Stimulated activated naive CD4-positive, alpha-beta T cell treated with Interleukin-2 at 50 U/mL for 16 hours (primary cell): Measurements from ENCODE around the gene TMEM82.

Experiments used
- DNase-seq: peaks from one replicate; lab custom pipeline; 2025; lab: John Stamatoyannopoulos, UW

TMEM82 gene

DNA sequence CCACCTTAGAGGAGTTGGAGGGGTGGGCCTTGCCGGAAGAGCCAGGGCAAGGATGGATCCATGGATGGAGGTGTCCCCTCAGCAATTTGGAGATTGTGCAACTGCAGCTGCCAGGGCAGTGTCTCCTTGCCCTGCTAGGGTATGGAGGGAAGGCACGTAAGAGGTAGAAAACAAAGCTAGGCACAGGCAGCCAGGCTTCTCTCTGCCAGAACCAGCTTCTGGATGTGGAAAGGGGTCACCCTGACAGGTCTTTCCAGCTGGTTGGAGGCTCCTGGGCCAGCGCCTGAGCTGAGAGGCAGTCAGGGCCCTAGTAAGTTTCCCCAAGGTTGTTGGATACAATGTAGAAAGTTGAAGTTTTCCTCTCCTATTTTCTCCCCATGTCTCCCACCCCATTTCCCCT is 21.4 kb upstream of the TMEM82 start:
- DNase-seq = no peak

GRCh38 chr1:15722411-15722810 is 19.9 kb upstream of the TMEM82 start:
- DNase-seq = no peak

DNA sequence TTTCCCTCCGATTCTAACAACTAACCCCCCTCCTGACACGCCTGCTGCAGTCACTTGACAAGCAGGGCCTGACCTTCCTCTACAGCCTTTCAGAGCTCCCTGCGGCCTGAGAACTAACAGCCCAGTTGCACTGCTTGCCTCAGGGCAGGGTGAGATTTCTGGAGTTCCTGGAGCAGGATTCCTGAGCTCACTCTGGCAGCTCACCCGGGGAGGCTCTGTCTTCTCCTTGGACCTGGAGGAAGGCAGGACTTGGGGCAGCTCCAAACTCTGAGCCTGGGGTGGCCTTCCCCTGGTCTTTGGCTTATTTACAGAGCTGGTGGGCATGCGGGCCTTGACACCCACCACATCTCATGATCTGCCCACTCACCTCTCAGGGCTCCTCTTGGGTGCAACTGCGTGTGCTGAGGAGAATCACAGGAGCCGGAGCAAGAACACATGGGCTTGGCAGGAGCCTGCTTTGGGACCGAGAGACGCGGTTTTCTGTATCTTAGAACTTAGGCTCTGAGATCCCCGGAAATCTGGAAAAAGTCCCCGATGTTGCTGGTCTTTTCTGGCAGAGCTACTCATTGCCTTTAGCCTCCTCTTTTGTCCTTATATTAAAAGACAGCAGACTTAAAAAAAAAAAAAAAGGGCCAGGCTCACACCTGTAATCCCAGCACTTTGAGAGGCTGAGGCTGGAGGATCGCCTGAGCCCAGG is 19.3 kb upstream of the TMEM82 start:
- no peak for DNase-seq

DNA sequence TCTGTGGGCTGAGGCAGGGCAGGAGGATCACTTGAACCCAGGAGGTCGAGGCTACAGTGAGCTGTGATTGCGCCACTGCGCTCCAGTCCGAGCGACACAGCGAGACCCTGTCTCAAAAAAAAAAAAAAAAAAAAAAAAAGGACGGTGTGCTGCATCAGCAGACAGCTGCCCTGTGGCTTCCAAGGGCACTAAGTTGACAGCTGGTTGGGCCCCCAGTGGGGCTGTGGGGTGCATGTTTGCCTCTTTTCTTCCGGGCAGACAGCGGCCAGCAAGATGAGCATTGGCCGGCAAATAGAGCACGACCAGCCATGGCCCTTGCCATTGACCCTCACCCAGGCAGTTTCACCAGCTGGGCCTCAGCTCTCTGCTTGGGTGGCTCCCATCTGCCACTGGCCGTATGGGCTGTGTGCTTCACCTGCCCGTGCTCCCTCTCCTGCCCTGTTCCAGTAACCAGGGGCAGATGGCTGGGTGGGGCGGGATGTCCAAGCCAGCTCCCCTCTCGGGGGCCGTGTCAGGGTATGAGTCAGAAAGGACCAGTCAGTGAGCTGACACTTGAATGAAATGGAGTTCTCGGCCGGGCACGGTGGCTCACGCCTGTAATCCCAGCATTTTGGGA is 18.6 kb upstream of the TMEM82 start:
- no peak for DNase-seq

GRCh38 chr1:15724949-15725880 is 17.1 kb upstream of the TMEM82 start:
- DNase-seq = no peak

GRCh38 chr1:15726508-15726907 is 15.8 kb upstream of the TMEM82 start:
- no peak for DNase-seq

DNA sequence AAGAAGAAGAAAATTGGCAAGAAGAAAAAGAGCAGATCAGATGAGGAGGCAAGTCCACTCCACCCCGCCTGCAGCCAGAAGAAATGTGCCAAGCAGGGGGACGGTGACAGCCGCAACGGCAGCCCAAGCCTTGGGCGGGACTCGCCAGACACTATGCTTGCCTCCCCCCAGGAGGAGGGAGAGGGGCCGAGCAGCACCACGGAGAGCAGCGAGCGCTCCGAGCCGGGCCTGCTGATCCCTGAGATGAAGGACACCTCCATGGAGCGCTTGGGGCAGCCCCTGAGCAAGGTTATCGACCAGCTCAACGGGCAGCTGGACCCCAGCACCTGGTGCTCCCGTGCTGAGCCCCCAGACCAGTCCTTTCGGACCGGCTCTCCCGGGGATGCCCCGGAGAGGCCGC is 15.3 kb upstream of the TMEM82 start:
- DNase-seq = no peak

DNA sequence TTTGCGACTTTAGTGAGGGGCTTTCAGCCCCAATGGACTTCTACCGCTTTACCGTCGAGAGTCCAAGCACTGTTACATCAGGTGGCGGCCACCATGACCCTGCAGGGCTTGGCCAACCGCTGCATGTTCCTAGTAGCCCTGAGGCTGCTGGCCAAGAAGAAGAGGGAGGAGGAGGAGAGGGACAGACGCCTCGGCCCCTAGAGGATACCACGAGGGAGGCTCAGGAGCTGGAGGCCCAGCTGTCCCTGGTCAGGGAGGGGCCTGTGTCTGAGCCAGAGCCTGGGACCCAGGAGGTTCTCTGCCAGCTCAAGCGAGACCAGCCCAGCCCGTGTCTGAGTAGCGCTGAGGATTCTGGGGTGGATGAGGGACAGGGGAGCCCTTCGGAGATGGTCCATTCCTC is 14.9 kb upstream of the TMEM82 start:
- DNase-seq = no peak

- no peak for DNase-seq
Measured at GRCh38 chr1:15727866-15728534, 14.3 kb upstream of the TMEM82 start.

GRCh38 chr1:15728937-15729657 is 13.2 kb upstream of the TMEM82 start:
- DNase-seq = no peak

DNA sequence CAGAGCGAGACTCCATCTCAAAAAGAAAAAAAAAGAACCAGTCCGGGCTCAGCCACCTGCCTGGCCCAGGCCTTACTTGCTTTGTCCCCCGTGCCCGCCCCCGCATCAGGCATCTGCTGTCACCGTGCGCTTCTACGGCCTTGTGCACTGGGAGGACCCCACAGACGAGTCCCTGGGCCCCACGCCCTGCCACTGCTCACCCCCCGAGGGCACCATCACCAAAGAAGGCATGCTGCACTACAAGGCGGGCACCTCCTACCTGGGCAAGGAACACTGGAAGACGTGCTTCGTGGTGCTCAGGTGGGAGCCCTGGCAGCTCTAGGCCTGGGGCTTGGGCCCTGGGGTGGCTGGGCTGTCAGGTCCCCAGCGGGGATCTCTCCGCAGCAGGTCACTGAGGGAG is 11.9 kb upstream of the TMEM82 start:
- DNase-seq = no peak

- no peak for DNase-seq
Measured at GRCh38 chr1:15730936-15731335, 11.4 kb upstream of the TMEM82 start.

DNA sequence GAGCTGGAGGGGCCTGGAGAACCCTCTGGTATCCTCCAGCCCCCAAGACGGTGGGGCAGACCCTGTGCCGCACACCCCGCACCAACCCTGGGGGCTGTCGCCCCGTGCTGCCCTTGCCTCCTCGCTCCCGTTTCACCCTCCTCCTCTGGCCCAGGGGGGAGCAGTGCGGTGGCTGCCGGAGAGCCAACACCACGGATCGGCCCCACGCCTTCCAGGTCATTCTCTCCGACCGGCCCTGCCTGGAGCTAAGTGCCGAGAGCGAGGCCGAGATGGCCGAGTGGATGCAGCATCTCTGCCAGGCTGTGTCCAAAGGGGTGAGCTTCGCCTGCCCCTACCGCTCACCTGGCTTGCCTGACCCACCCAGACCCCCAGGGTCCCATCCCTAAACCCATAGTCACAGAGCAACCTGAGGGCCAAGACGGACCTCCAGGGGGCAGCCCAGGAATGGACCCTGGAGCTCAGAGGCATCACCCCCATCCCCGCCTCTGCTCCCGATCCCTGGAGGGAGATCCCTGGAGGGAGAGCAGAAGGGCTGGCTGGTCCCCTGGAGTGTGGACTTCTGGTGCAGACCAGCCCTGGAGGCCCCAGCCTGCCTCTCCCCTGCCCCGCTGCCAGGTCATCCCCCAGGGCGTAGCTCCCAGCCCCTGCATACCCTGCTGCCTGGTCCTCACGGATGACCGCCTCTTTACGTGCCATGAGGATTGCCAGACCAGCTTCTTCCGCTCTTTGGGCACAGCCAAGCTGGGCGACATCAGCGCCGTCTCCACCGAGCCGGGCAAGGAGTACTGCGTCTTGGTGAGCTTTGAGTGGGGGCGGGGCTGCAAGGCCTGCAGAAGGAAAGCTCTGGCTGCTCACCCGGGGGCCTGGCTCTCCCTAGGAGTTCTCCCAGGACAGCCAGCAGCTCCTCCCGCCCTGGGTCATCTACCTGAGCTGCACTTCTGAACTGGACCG is 10.3 kb upstream of the TMEM82 start:
- DNase-seq = no peak

- no peak for DNase-seq
Measured at GRCh38 chr1:15732686-15733081, 9.6 kb upstream of the TMEM82 start.

GRCh38 chr1:15733218-15733725 is 9.0 kb upstream of the TMEM82 start:
- no peak for DNase-seq

DNA sequence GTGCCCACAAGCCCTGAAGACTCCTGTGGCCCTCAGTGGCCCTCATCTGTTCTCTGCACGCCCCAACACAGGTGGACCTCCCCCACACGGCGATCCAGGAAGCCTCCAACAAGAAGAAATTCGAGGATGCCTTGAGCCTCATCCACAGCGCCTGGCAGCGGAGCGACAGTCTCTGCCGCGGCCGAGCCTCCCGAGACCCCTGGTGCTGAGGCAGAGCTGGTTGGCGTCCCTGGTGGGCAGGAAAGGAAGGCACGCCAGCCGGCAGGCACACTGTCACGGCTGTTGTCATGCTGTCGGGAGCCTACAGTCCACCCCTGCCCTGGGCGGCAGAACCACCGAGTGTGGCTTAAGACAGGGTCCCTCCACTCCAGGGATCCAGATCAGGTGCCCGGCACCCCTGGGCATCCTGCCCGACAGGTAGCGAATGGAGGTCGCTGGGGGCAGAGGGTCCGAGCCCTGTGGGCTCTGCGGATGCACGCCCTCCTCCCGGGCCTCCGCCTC is 8.5 kb upstream of the TMEM82 start:
- no peak for DNase-seq

DNA sequence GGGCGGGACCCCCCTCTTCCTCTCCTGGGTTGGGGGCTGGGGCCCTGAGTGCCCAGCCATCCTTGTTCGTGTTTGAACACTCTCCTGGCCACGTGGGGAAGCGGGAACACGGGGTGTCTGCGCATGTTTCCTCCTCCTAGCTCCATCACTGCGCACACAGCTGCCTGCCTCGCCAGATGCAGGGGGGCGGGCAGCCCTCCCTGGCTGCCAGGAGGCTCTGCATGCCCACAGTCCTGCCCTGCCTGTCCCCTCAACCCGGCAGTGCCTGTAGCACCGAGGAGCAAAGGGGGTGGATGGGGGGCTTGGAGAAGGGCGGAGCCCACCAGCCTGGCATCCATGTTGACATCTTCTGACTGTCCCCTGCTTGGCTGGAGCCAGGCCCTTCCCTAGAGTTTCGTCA is 8.0 kb upstream of the TMEM82 start:
- DNase-seq = no peak

- no peak for DNase-seq
Measured at GRCh38 chr1:15734901-15735300, 7.4 kb upstream of the TMEM82 start.

DNA sequence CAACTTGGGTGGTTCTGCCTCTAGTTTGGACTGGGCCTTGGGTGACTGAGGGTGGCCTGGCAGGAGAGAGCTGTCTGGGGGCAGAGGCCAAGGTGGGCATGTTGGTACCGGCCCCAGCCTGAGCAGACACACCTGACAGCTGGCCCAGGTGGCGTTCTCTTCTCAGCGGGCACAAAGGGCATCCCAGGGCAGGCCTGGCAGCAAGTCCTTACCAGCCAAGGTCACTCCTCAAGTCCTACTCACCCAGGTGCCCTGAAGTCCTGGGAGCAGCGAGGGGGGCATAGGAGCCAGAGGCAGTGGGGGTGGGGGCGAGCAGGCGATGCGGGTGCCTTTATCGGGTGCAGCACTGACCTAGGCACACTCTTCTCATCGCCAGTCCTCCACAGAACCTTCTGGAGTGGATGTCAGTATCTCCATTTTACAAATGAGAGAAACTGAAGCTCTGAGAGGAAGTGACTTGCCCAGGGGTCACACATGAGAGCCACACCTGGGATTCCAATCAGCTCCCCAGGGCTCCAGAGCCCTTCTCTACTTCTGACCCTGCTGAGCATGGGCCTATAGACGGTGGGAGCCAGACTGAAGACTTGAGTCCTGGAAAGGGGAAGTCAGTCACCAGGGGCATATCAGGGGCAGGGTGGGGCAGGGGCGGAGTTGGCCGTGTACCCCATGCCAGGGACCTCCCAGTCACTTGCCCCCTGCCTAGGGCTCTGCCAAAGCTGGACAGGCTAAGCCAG is 6.8 kb upstream of the TMEM82 start:
- no peak for DNase-seq
